MM.1S (cell line): Measurements from ENCODE around the gene MASP1.

ENCODE experiments used
- CTCF ChIP-seq: fragments of 300-600 bp; sonication (generic); IDR thresholded peaks from 2 replicates; pipeline ENCODE4 v1.5.1; 2016; ENCODE audit warnings: antibody characterized with exemption, low read length, mixed read lengths
- EZH2 ChIP-seq: fragments of 300-600 bp; sonication (generic); optimal IDR thresholded peaks from 2 replicates; pipeline ENCODE3; 2017; ENCODE audit warnings: low read depth, mild to moderate bottlenecking, antibody characterized with exemption, low read length, mixed read lengths

- TF ChIP-seq CTCF: no peak
- no peak for TF ChIP-seq EZH2
Observed at GRCh38 chr3:187271582-187271981, 20.0 kb downstream of the MASP1 start.
